H1 (cell line): ENCODE measurements around the gene SPG7. TPM values are rescaled to one million over a fixed set of nuclear protein-coding genes. Genes with fewer than 3 reads are reported as not detected.

ENCODE experiments used
- CTCF ChIA-PET: fragments of 300-600 bp; sonication (Branson Sonifier 250); formaldehyde crosslinking; loops from one replicate; lab custom pipeline; 2021; ENCODE audit not compliant: partially characterized antibody; lab: Charles Lee
- POLR2A ChIA-PET: fragments of 300-600 bp; sonication (Branson Sonifier 250); formaldehyde crosslinking; loops from one replicate; lab custom pipeline; 2021; ENCODE audit warnings: inconsistent platforms; ENCODE audit not compliant: partially characterized antibody; lab: Charles Lee
- DNase-seq, 2 experiments: peaks; one replicate each; pipeline versions ENCODE4 v3.0.0 to v3.0.0-alpha.2; 2010 to 2022; ENCODE audit warnings: low spot score in 2 of 2, low read depth in 1 of 2, mixed read lengths in 1 of 2
- FAIRE-seq: peaks from 2 replicates; lab custom pipeline; 2011; peaks lifted over from hg19 to GRCh38; lab: Jason Lieb, UNC
- H2AFZ ChIP-seq: 2 replicates; pipeline ENCODE4 v1.8.1; 2012; ENCODE audit warnings: low read length, inconsistent platforms
- H2AK5ac ChIP-seq: 2 replicates; pipeline ENCODE4 v1.6.1; 2013; ENCODE audit warnings: low read depth, low read length
- H2BK120ac ChIP-seq: replicated peaks from 2 replicates; pipeline ENCODE3; 2013; ENCODE audit warnings: low read depth, low read length, inconsistent platforms
- H2BK12ac ChIP-seq: 2 replicates; pipeline ENCODE4 v1.6.1; 2013; ENCODE audit warnings: low read depth, low read length
- H2BK15ac ChIP-seq: 2 replicates; pipeline ENCODE4 v1.6.1; 2013; ENCODE audit warnings: low read length
- H2BK20ac ChIP-seq: 2 replicates; pipeline ENCODE4 v1.6.1; 2013; ENCODE audit warnings: low read length
- H2BK5ac ChIP-seq: 2 replicates; pipeline ENCODE4 v1.6.1; 2013; ENCODE audit warnings: low read depth, low read length
- H3K14ac ChIP-seq: 2 replicates; pipeline ENCODE4 v1.6.1; 2013; ENCODE audit warnings: inconsistent platforms; ENCODE audit not compliant: insufficient read length
- H3K18ac ChIP-seq: 2 replicates; pipeline ENCODE4 v1.6.1; 2013; ENCODE audit warnings: low read length; ENCODE audit errors: extremely low read depth
- H3K23ac ChIP-seq: 2 replicates; pipeline ENCODE4 v1.6.1; 2013; ENCODE audit warnings: inconsistent platforms; ENCODE audit not compliant: insufficient read length
- H3K23me2 ChIP-seq: 2 replicates; pipeline ENCODE4 v1.6.1; 2013; ENCODE audit warnings: low read depth, low read length
- H3K27ac ChIP-seq: 2 replicates; pipeline ENCODE4 v1.6.1; 2011; ENCODE audit warnings: low read depth, low read length, inconsistent platforms
- H3K27me3 ChIP-seq, 4 experiments: replicated peaks in 1 of 4; 1 replicate in 1 of 4; 2 replicates in 3 of 4; pipeline versions ENCODE4 v1.6.1 to v1.8.1; 2011 to 2013; ENCODE audit warnings: low read length in 3 of 4, mild to moderate bottlenecking in 3 of 4, inconsistent platforms in 2 of 4, mixed read lengths in 2 of 4, moderate library complexity in 1 of 4; ENCODE audit not compliant: control insufficient read depth in 3 of 4, insufficient read depth in 3 of 4; ENCODE audit errors: extremely low read depth in 1 of 4
- H3K36me3 ChIP-seq, 4 experiments: 2 replicates each; pipeline versions ENCODE4 v1.6.1 to v1.8.1; 2011 to 2013; ENCODE audit warnings: mild to moderate bottlenecking in 4 of 4, low read length in 3 of 4, moderate library complexity in 2 of 4, control low read depth in 1 of 4, inconsistent platforms in 1 of 4; ENCODE audit not compliant: insufficient read depth in 4 of 4, control insufficient read depth in 2 of 4
- H3K4ac ChIP-seq: replicated peaks from 2 replicates; pipeline ENCODE3; 2013; ENCODE audit warnings: low read length, low read depth, mixed read lengths, inconsistent platforms; ENCODE audit not compliant: insufficient read length
- H3K4me1 ChIP-seq, 4 experiments: replicated peaks in 1 of 4; 1 replicate in 1 of 4; 2 replicates in 3 of 4; pipeline versions ENCODE4 v1.6.1 to v1.8.1; 2011 to 2013; ENCODE audit warnings: low read length in 3 of 4, inconsistent platforms in 2 of 4, mixed read lengths in 1 of 4; ENCODE audit not compliant: insufficient read depth in 4 of 4, control insufficient read depth in 3 of 4
- H3K4me2 ChIP-seq, 2 experiments: 2 replicates each; pipeline versions ENCODE4 v1.6.1 to v1.8.1; 2011 to 2013; ENCODE audit warnings: low read depth in 2 of 2, low read length in 2 of 2, control low read depth in 1 of 2, inconsistent platforms in 1 of 2, mild to moderate bottlenecking in 1 of 2; ENCODE audit not compliant: insufficient read depth in 1 of 2
- H3K4me3 ChIP-seq, 4 experiments: fragments of 200-600, 300-600 bp in 1 of 4; sonication (generic), shearing (Covaris generic), sonication (Bioruptor Twin) in 1 of 4; 2 replicates each; pipeline versions ENCODE4 v1.5.1 to v1.8.1; 2011 to 2016; ENCODE audit warnings: low read length in 4 of 4, low read depth in 3 of 4, control low read depth in 2 of 4, inconsistent platforms in 2 of 4, mild to moderate bottlenecking in 2 of 4, mixed read lengths in 1 of 4, moderate library complexity in 1 of 4; ENCODE audit not compliant: insufficient read depth in 2 of 4; ENCODE audit errors: extremely low read depth in 1 of 4
- H3K56ac ChIP-seq: replicated peaks from 2 replicates; pipeline ENCODE3; 2013; ENCODE audit warnings: low read depth, mild to moderate bottlenecking, mixed read lengths, low read length, inconsistent platforms; ENCODE audit not compliant: insufficient read length
- H3K79me1 ChIP-seq: 2 replicates; pipeline ENCODE4 v1.6.1; 2013; ENCODE audit warnings: low read depth, low read length, control low read depth
- H3K79me2 ChIP-seq, 2 experiments: 2 replicates each; pipeline versions ENCODE4 v1.6.1 to v1.8.1; 2012 to 2013; ENCODE audit warnings: low read length in 2 of 2, mild to moderate bottlenecking in 2 of 2, inconsistent platforms in 1 of 2; ENCODE audit not compliant: insufficient read depth in 2 of 2, control insufficient read depth in 1 of 2
- H3K9ac ChIP-seq, 4 experiments: replicated peaks in 1 of 4; 1 replicate in 1 of 4; 2 replicates in 3 of 4; pipeline versions ENCODE4 v1.6.1 to v1.8.1; 2011 to 2013; ENCODE audit warnings: low read depth in 3 of 4, low read length in 3 of 4, control low read depth in 2 of 4, mild to moderate bottlenecking in 2 of 4, moderate library complexity in 2 of 4, inconsistent platforms in 1 of 4; ENCODE audit errors: extremely low read depth in 1 of 4
- H3K9me3 ChIP-seq, 2 experiments: 2 replicates each; pipeline versions ENCODE4 v1.6.1 to v1.8.1; 2012 to 2013; ENCODE audit warnings: mild to moderate bottlenecking in 2 of 2, moderate library complexity in 2 of 2, control low read depth in 1 of 2, inconsistent platforms in 1 of 2, low read depth in 1 of 2, low read length in 1 of 2, mixed read lengths in 1 of 2; ENCODE audit not compliant: insufficient read depth in 2 of 2
- H4K20me1 ChIP-seq, 2 experiments: replicated peaks in 1 of 2; 2 replicates each; pipeline versions ENCODE3 to v1.8.1; 2011 to 2013; ENCODE audit warnings: inconsistent platforms in 2 of 2, low read length in 2 of 2, mild to moderate bottlenecking in 1 of 2; ENCODE audit not compliant: insufficient read depth in 2 of 2, control insufficient read depth in 1 of 2
- H4K5ac ChIP-seq: 2 replicates; pipeline ENCODE4 v1.6.1; 2013; ENCODE audit warnings: low read length, low read depth, mixed read lengths, inconsistent platforms; ENCODE audit not compliant: insufficient read length
- H4K8ac ChIP-seq: 2 replicates; pipeline ENCODE4 v1.8.0; 2013; ENCODE audit warnings: mild to moderate bottlenecking, moderate library complexity, low read length, inconsistent platforms; ENCODE audit not compliant: insufficient read depth; ENCODE audit errors: extremely low read depth
- H4K91ac ChIP-seq: replicated peaks from 2 replicates; pipeline ENCODE3; 2013; ENCODE audit warnings: low read length, mixed read lengths, inconsistent platforms; ENCODE audit not compliant: insufficient read length
- CREB1 ChIP-seq: IDR thresholded peaks from 2 replicates; pipeline ENCODE4 v1.6.1; 2012; ENCODE audit warnings: inconsistent platforms
- CTCF ChIP-seq, 3 experiments: IDR thresholded peaks; 1 replicate in 2 of 3; 2 replicates in 1 of 3; pipeline versions ENCODE4 v1.5.1 to v1.6.1; 2011; ENCODE audit warnings: low read length in 3 of 3, mild to moderate bottlenecking in 3 of 3, inconsistent platforms in 2 of 3, low read depth in 1 of 3, moderate library complexity in 1 of 3; ENCODE audit not compliant: insufficient read depth in 1 of 3; ENCODE audit errors: control extremely low read depth in 1 of 3
- FOSL1 ChIP-seq: IDR thresholded peaks from 2 replicates; pipeline ENCODE4 v1.6.1; 2011; ENCODE audit warnings: mild to moderate bottlenecking, low read depth, low read length, moderate library complexity; ENCODE audit not compliant: insufficient read depth
- HDAC2 ChIP-seq, 2 experiments: fragments of 300-600 bp in 1 of 2; sonication (generic) in 1 of 2; IDR thresholded peaks; 2 replicates each; pipeline ENCODE4 v1.6.1; 2011 to 2012; ENCODE audit warnings: low read depth in 2 of 2, low read length in 2 of 2, mild to moderate bottlenecking in 2 of 2, moderate library complexity in 2 of 2, borderline replicate concordance in 1 of 2, inconsistent platforms in 1 of 2
- HDAC6 ChIP-seq: IDR thresholded peaks from one replicate; pipeline ENCODE4 v1.7.1; 2012; ENCODE audit warnings: low read depth, mild to moderate bottlenecking, inconsistent platforms, low read length, moderate library complexity
- POLR2AphosphoS5 ChIP-seq: IDR thresholded peaks from 2 replicates; pipeline ENCODE4 v1.6.1; 2011; ENCODE audit warnings: low read depth, low read length
- ZNF274 ChIP-seq: IDR thresholded peaks from 2 replicates; pipeline ENCODE4 v1.7.0; 2012; ENCODE audit warnings: low read length, borderline replicate concordance; ENCODE audit errors: extremely low read depth
- WGBS, 2 experiments: shearing (Covaris generic) in 1 of 2; methylation state at CpG; one replicate each; pipeline versions ENCODE4 v1.1.6 to v1.1.7; 2013 to 2015; ENCODE audit warnings: low lambda C conversion rate in 2 of 2, mixed read lengths in 2 of 2, inconsistent platforms in 1 of 2, low coverage in 1 of 2, missing lambda C conversion rate in 1 of 2; ENCODE audit not compliant: insufficient replicate concordance in 2 of 2, insufficient coverage in 1 of 2, insufficient read length in 1 of 2; ENCODE audit errors: extremely low coverage in 1 of 2, missing lambda C conversion rate in 1 of 2; 5-methylcytosine and 5-hydroxymethylcytosine counted together
- polyA plus RNA-seq, 7 experiments: library from polyadenylated mRNA; depleted of rRNA in 3 of 7; stranded (reverse) in 5 of 7; unstranded in 2 of 7; fragments of >200 nt in 5 of 7; fragments of 200-250 nt in 2 of 7; gene quantifications; 1 replicate in 5 of 7; 2 replicates in 1 of 7; 4 replicates in 1 of 7; pipeline versions ENCODE4 v1.2.1 to v1.2.3, GENCODE V29; 2011 to 2013; ENCODE audit warnings: missing spikeins in 2 of 7, mixed read lengths in 2 of 7
- total RNA-seq: library from RNA; stranded (reverse); fragmentation: NEBNext Ultra II Directional; extraction: Animal tissue kit (Norgen Biotek cat#: 25700); gene quantifications from 2 replicates; pipeline ENCODE4 v1.2.1, GENCODE V29; 2021

SPG7 gene
- total and polyA plus RNA-seq, 2 of the 8 experiments (the other 6 are each of a cell fraction or from before 2014, with no cell fraction given), result 72.1 to 113 TPM

GRCh38 chr16:89570342-89570923 lies 62.2 kb downstream of the SPG7 start:
- Histone ChIP-seq H3K14ac (no peak overlapping the region), H4K91ac (no peak overlapping the region), H4K8ac (peak overlapping the region; percentile 14; the same call in 1 of the 2 replicates), H3K9ac (no peak overlapping the region), H3K56ac (no peak overlapping the region), H3K27ac (no peak overlapping the region), H3K4me3 (no peak overlapping the region), H2BK120ac (no peak overlapping the region), H4K5ac (no peak overlapping the region), H3K79me2 (no peaks in the 10 kb centered on the region), H3K4ac (no peak overlapping the region), H3K79me1 (no peaks in the 10 kb centered on the region), H2AK5ac (no peak overlapping the region), H3K4me2 (no peak overlapping the region), H3K27me3 (peaks cover 1 to 15% (median 9%) of the 10 kb centered on the region in 4 experiments; a peak in 5 of 7 replicates), H3K36me3 (no peaks in the 10 kb centered on the region), H2BK20ac (no peak overlapping the region), H3K4me1 (peaks cover 0 to 14% (median 6%) of the 10 kb centered on the region in 4 experiments; a peak in 5 of 7 replicates), H4K20me1 (peaks cover 0 to 9% of the 10 kb centered on the region in 2 experiments), H3K18ac (no peak overlapping the region), H2BK5ac (no peak overlapping the region), H2AFZ (no peak overlapping the region), H3K23ac (no peak overlapping the region), H2BK15ac (no peak overlapping the region), H3K9me3 (no peaks in the 10 kb centered on the region), H3K23me2 (peaks cover 9% of the 10 kb centered on the region), H2BK12ac (no peak overlapping the region)
- 89% methylated on average over 17 of the region's 30 CpGs; no CpG with 5 or more reads in 1 of the 2 experiments for WGBS, 2 experiments
- CTCF ChIA-PET, result interaction anchor here (0.8 kb wide), 1 partner anchor 97 kb away, joined by 3 read pairs; no protein-coding TSS in a partner anchor
- TF ChIP-seq ZNF274, result no peak
- TF ChIP-seq HDAC2 (IDR thresholded peaks at IDR 0.05; ENCODE audit: borderline replicate concordance in 1 of 2, low read depth in 2 of 2, low read length in 2 of 2), result no peak
- TF ChIP-seq CREB1, result no peak
- TF ChIP-seq POLR2AphosphoS5, result no peak
- TF ChIP-seq HDAC6, result no peak
- no peak for TF ChIP-seq FOSL1
- no peak for TF ChIP-seq CTCF (IDR thresholded peaks at IDR 0.05; ENCODE audit: control extremely low read depth in 1 of 3, insufficient read depth in 1 of 3, low read depth in 1 of 3, low read length in 3 of 3)
- DNase-seq (no peak), FAIRE-seq (no peak)
- POLR2A ChIA-PET, result interaction anchor here (0.6 to 1.5 kb wide), 3 partner anchors 9 to 393 kb away, joined by 4 to 9 read pairs (median 5); no protein-coding TSS in a partner anchor
